Caco-2 (cell line): ENCODE data around the gene KIAA0930. TPM values are rescaled to one million over a fixed set of nuclear protein-coding genes. Genes with fewer than 3 reads are reported as not detected.
A peak's percentile ranks its signal among the peaks of the same experiment; 100 is the strongest.

Experiments
- BruUV-seq: library from RNA; stranded (reverse); fragments of 400-500 nt; replicated peaks from 2 replicates; lab custom pipeline; 2021; lab: Mats Ljungman, UMichigan
- CTCF ChIA-PET: fragments of 300-600 bp; sonication (Branson Sonifier 250); formaldehyde crosslinking; loops from one replicate; lab custom pipeline; 2022; ENCODE audit warnings: antibody characterized with exemption; lab: Charles Lee
- POLR2A ChIA-PET: fragments of 300-600 bp; sonication (Branson Sonifier 250); formaldehyde crosslinking; loops from one replicate; lab custom pipeline; 2022; ENCODE audit warnings: antibody characterized with exemption; lab: Charles Lee
- DNase-seq, 2 experiments: peaks; one replicate each; pipeline versions ENCODE4 v3.0.0 to v3.0.0-alpha.2; 2020 to 2022
- H3K27me3 ChIP-seq: replicated peaks from 2 replicates; pipeline ENCODE4 v1.6.0; 2011; ENCODE audit warnings: low read length; ENCODE audit not compliant: control insufficient read depth, insufficient read depth
- H3K36me3 ChIP-seq: 2 replicates; pipeline ENCODE4 v1.5.1; 2011; ENCODE audit warnings: low read length; ENCODE audit not compliant: control insufficient read depth, insufficient read depth
- H3K4me1 ChIP-seq: fragments of 250-450 bp; sonication (Bioruptor Pico); 2 replicates; pipeline ENCODE4 v1.5.1; 2020; ENCODE audit warnings: mild to moderate bottlenecking
- H3K4me3 ChIP-seq: 2 replicates; pipeline ENCODE4 v1.5.1; 2011; ENCODE audit warnings: low read depth, mild to moderate bottlenecking, control low read depth, low read length
- H3K9me3 ChIP-seq: fragments of 250-450 bp; sonication (Bioruptor Pico); 2 replicates; pipeline ENCODE4 v1.5.1; 2020; ENCODE audit warnings: mild to moderate bottlenecking, moderate library complexity
- H3K27ac Mint-ChIP-seq: one replicate; pipeline ENCODE4 v1.8.0; 2022; ENCODE audit warnings: mixed read lengths; ENCODE audit not compliant: unreplicated experiment
- H3K27me3 Mint-ChIP-seq: one replicate; pipeline ENCODE4 v1.8.0; 2022; ENCODE audit warnings: mixed read lengths; ENCODE audit not compliant: insufficient read depth, unreplicated experiment
- H3K36me3 Mint-ChIP-seq: one replicate; pipeline ENCODE4 v1.8.0; 2022; ENCODE audit warnings: mild to moderate bottlenecking, mixed read lengths; ENCODE audit not compliant: insufficient read depth, unreplicated experiment
- H3K4me1 Mint-ChIP-seq: one replicate; pipeline ENCODE4 v1.8.0; 2022; ENCODE audit warnings: low read depth, mixed read lengths; ENCODE audit not compliant: unreplicated experiment
- H3K4me3 Mint-ChIP-seq: one replicate; pipeline ENCODE4 v1.8.0; 2022; ENCODE audit warnings: mild to moderate bottlenecking, moderate library complexity, mixed read lengths; ENCODE audit not compliant: unreplicated experiment
- H3K9me3 Mint-ChIP-seq: one replicate; pipeline ENCODE4 v1.8.0; 2022; ENCODE audit warnings: mixed read lengths; ENCODE audit not compliant: unreplicated experiment
- intact Hi-C: fragments of 100-400 bp; cut with micrococcal nuclease; formaldehyde crosslinking; loops from one replicate; pipeline ENCODE4 v1.10.0; 2022; ENCODE audit not compliant: unreplicated experiment
- total RNA-seq: library from RNA; stranded (reverse); gene quantifications from 2 replicates; pipeline ENCODE4 v1.2.3, GENCODE V29; 2022
- TF ChIP-seq, protein P1 (sequence below), 2 experiments: fragments of 200-600 bp in 1 of 2; IDR thresholded peaks; 1 replicate in 1 of 2; 2 replicates in 1 of 2; pipeline versions ENCODE4 v1.5.1 to v1.8.0; 2011 to 2022; ENCODE audit warnings: antibody characterized with exemption in 1 of 2, control low read depth in 1 of 2, inconsistent platforms in 1 of 2, low read depth in 1 of 2, low read length in 1 of 2, mild to moderate bottlenecking in 1 of 2, moderate library complexity in 1 of 2; ENCODE audit not compliant: insufficient read depth in 1 of 2, severe bottlenecking in 1 of 2, unreplicated experiment in 1 of 2

The KIAA0930 gene
- total RNA-seq, 1 experiment from 2014 or later = 34.7 TPM

- ChIA-PET CTCF (interaction anchor here (1.0 to 1.3 kb wide), 3 partner anchors 28 to 479 kb away, joined by 3 read pairs; no protein-coding TSS in a partner anchor), POLR2A (interaction anchor here (0.6 to 1.9 kb wide), 10 partner anchors 9 to 278 kb away, joined by 3 to 20 read pairs (median 3); partner anchors contain the start of gene FAM118A)
- H3K4me1 Mint-ChIP-seq = peaks cover 41% of the 10 kb centered on the region
- peak in 1 of 2 experiments; percentile 35 for DNase-seq
- peaks cover 68% of the 10 kb centered on the region for H3K36me3 Mint-ChIP-seq
- no peaks in the 10 kb centered on the region for H3K9me3 Mint-ChIP-seq
- peak overlapping the region; percentile 100 for H3K4me3 Mint-ChIP-seq
- H3K9me3 ChIP-seq = no peaks in the 10 kb centered on the region
- peak overlapping the region; percentile 65 for H3K4me3 ChIP-seq
- no TSS peak for BruUV-seq
- intact Hi-C loops = loop anchor here (5.0 kb wide), 1 partner anchor 62 kb away; no protein-coding TSS in a partner anchor
- H3K36me3 ChIP-seq = peaks cover 2% of the 10 kb centered on the region; the same call in 1 of the 2 replicates
- no peaks in the 10 kb centered on the region for H3K27me3 Mint-ChIP-seq
- TF ChIP-seq, protein P1, sequence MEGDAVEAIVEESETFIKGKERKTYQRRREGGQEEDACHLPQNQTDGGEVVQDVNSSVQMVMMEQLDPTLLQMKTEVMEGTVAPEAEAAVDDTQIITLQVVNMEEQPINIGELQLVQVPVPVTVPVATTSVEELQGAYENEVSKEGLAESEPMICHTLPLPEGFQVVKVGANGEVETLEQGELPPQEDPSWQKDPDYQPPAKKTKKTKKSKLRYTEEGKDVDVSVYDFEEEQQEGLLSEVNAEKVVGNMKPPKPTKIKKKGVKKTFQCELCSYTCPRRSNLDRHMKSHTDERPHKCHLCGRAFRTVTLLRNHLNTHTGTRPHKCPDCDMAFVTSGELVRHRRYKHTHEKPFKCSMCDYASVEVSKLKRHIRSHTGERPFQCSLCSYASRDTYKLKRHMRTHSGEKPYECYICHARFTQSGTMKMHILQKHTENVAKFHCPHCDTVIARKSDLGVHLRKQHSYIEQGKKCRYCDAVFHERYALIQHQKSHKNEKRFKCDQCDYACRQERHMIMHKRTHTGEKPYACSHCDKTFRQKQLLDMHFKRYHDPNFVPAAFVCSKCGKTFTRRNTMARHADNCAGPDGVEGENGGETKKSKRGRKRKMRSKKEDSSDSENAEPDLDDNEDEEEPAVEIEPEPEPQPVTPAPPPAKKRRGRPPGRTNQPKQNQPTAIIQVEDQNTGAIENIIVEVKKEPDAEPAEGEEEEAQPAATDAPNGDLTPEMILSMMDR (IDR thresholded peaks at IDR 0.05; ENCODE audit: insufficient read depth in 1 of 2, low read depth in 1 of 2, low read length in 1 of 2, severe bottlenecking in 1 of 2, unreplicated experiment in 1 of 2) = no peak
- peaks cover 44% of the 10 kb centered on the region for H3K4me1 ChIP-seq
- no peaks in the 10 kb centered on the region for H3K27me3 ChIP-seq
- H3K27ac Mint-ChIP-seq = peak overlapping the region; percentile 97
Observed at GRCh38 chr22:45164270-45165088, 76.2 kb downstream of the KIAA0930 start.

- DNase-seq = peak; percentile 95 to 98
- Mint-ChIP-seq H3K27ac (peak within 1 kb of the TSS; percentile 97), H3K4me3 (peak within 1 kb of the TSS; percentile 100), H3K9me3 (no peaks in the 10 kb centered on the region), H3K36me3 (peaks cover 66% of the 10 kb centered on the region), H3K27me3 (no peaks in the 10 kb centered on the region), H3K4me1 (peaks cover 38% of the 10 kb centered on the region)
- peaks cover 47% of the 10 kb centered on the region for H3K4me1 ChIP-seq
- H3K9me3 ChIP-seq = no peaks in the 10 kb centered on the region
- TF ChIP-seq, protein P1 (IDR thresholded peaks at IDR 0.05; ENCODE audit: insufficient read depth in 1 of 2, low read depth in 1 of 2, low read length in 1 of 2, severe bottlenecking in 1 of 2, unreplicated experiment in 1 of 2) = no peak
- intact Hi-C loops = loop anchor here (5.0 kb wide), 1 partner anchor 61 kb away; no protein-coding TSS in a partner anchor
- H3K4me3 ChIP-seq = peak within 1 kb of the TSS; percentile 78
- ChIA-PET CTCF (interaction anchor here (1.3 kb wide), 1 partner anchor 479 kb away, joined by 3 read pairs; no protein-coding TSS in a partner anchor), POLR2A (interaction anchor here (0.6 to 1.9 kb wide), 14 partner anchors 9 to 493 kb away, joined by 3 to 20 read pairs (median 4); partner anchors contain the start of gene FAM118A)
- no peaks in the 10 kb centered on the region for H3K27me3 ChIP-seq
- H3K36me3 ChIP-seq = peaks cover 2% of the 10 kb centered on the region; the same call in 1 of the 2 replicates
- no TSS peak for BruUV-seq
Observed at GRCh38 chr22:45163451-45164269, 77.0 kb downstream of the KIAA0930 start, which contains the start of gene NUP50. TSS of gene NUP50 (plus strand) at chr22:45163925. CDS start at chr22:45168178, 4,253 bp downstream.
